Smooth muscle cell (in vitro differentiated cells): ENCODE measurements around the gene IRS2. TPM values are rescaled to one million over a fixed set of nuclear protein-coding genes. Genes with fewer than 3 reads are reported as not detected.

Experiments
- DNase-seq: peaks from one replicate; lab custom pipeline; 2025; ENCODE audit not compliant: unreplicated experiment; lab: John Stamatoyannopoulos, UW
- H2AFZ ChIP-seq: fragments of 200-600 bp; sonication (generic); 2 replicates; pipeline ENCODE4 v1.6.0; 2016; ENCODE audit warnings: antibody characterized with exemption, low read depth, mild to moderate bottlenecking
- H3F3A ChIP-seq: fragments of 200-600 bp; sonication (generic); 2 replicates; pipeline ENCODE4 v1.6.0; 2017; ENCODE audit warnings: antibody characterized with exemption, low read depth
- H3K27ac ChIP-seq: fragments of 200-600 bp; sonication (generic); 2 replicates; pipeline ENCODE4 v1.5.1; 2016; ENCODE audit warnings: low read depth, mild to moderate bottlenecking
- H3K27me3 ChIP-seq: fragments of 200-600 bp; sonication (generic); 2 replicates; pipeline ENCODE4 v1.6.1; 2016; ENCODE audit warnings: low read depth, mild to moderate bottlenecking
- H3K36me3 ChIP-seq: fragments of 200-600 bp; sonication (generic); 2 replicates; pipeline ENCODE4 v1.5.1; 2016; ENCODE audit warnings: low read depth
- H3K4me1 ChIP-seq: fragments of 200-600 bp; sonication (generic); 2 replicates; pipeline ENCODE4 v1.5.1; 2016; ENCODE audit warnings: low read depth
- H3K4me2 ChIP-seq: fragments of 200-600 bp; sonication (generic); 2 replicates; pipeline ENCODE4 v1.6.0; 2016; ENCODE audit warnings: mild to moderate bottlenecking
- H3K4me3 ChIP-seq: fragments of 200-600 bp; sonication (generic); 2 replicates; pipeline ENCODE4 v1.5.1; 2016; ENCODE audit warnings: mild to moderate bottlenecking
- H3K79me2 ChIP-seq: fragments of 200-600 bp; sonication (generic); 2 replicates; pipeline ENCODE4 v1.6.0; 2016; ENCODE audit warnings: low read depth, mild to moderate bottlenecking
- H3K9ac ChIP-seq: fragments of 200-600 bp; sonication (generic); 2 replicates; pipeline ENCODE4 v1.6.0; 2016; ENCODE audit warnings: low read depth
- H3K9me3 ChIP-seq: fragments of 200-600 bp; sonication (generic); replicated peaks from 2 replicates; pipeline ENCODE4 v1.5.1; 2016; ENCODE audit warnings: low read depth
- H4K20me1 ChIP-seq: fragments of 200-600 bp; sonication (generic); 2 replicates; pipeline ENCODE4 v1.6.0; 2016; ENCODE audit warnings: low read depth
- CTCF ChIP-seq: fragments of 200-600 bp; sonication (generic); IDR thresholded peaks from 2 replicates; pipeline ENCODE4 v1.5.1; 2017; ENCODE audit warnings: borderline replicate concordance, mild to moderate bottlenecking, antibody characterized with exemption; ENCODE audit not compliant: insufficient read depth, poor library complexity, severe bottlenecking
- WGBS: methylation state at CpG from one replicate; pipeline ENCODE4 v1.1.7; 2016; ENCODE audit warnings: low lambda C conversion rate; 5-methylcytosine and 5-hydroxymethylcytosine counted together
- polyA plus RNA-seq: library from polyadenylated mRNA; unstranded; fragments of >200 nt; fragmentation: Nextera tagmentation; extraction: Ambion mirVana; gene quantifications from 2 replicates; pipeline ENCODE4 v1.2.1, GENCODE V29; 2016
- total RNA-seq: library from RNA; depleted of rRNA; stranded (reverse); fragments of >200 nt; gene quantifications from 2 replicates; pipeline ENCODE4 v1.2.3, GENCODE V29; 2014

The IRS2 gene
- total and polyA plus RNA-seq, 2 experiments from 2014 or later, result 0.90 to 1.7 TPM

GRCh38 chr13:109790086-109790485 is 3.7 kb upstream of the IRS2 start:
- WGBS, result 63% methylated on average over 1 of the region's 1 CpG
- Histone ChIP-seq H3K4me3 (no peak overlapping the region), H3K4me1 (no peaks in the 10 kb centered on the region), H3K27me3 (peaks cover 8% of the 10 kb centered on the region), H3K9me3 (no peaks in the 10 kb centered on the region), H3K36me3 (no peaks in the 10 kb centered on the region), H3K27ac (no peak overlapping the region), H3K9ac (no peak overlapping the region), H3F3A (peaks cover 3% of the 10 kb centered on the region), H3K4me2 (no peak overlapping the region), H3K79me2 (no peaks in the 10 kb centered on the region), H2AFZ (no peak overlapping the region), H4K20me1 (no peaks in the 10 kb centered on the region)
- no peak for DNase-seq
- TF ChIP-seq CTCF, result no peak

GRCh38 chr13:109789262-109789661 is 2.9 kb upstream of the IRS2 start:
- Histone ChIP-seq H3K36me3 (no peaks in the 10 kb centered on the region), H3K4me3 (no peak overlapping the region), H3K27ac (no peak overlapping the region), H3K27me3 (peaks cover 11% of the 10 kb centered on the region), H4K20me1 (no peaks in the 10 kb centered on the region), H3K9ac (no peak overlapping the region), H3K4me2 (no peak overlapping the region), H2AFZ (no peak overlapping the region), H3K9me3 (no peaks in the 10 kb centered on the region), H3K79me2 (no peaks in the 10 kb centered on the region), H3K4me1 (no peaks in the 10 kb centered on the region), H3F3A (peaks cover 3% of the 10 kb centered on the region)
- WGBS, result 77% methylated on average over 2 of the region's 2 CpGs
- no peak for DNase-seq
- no peak for TF ChIP-seq CTCF

DNA sequence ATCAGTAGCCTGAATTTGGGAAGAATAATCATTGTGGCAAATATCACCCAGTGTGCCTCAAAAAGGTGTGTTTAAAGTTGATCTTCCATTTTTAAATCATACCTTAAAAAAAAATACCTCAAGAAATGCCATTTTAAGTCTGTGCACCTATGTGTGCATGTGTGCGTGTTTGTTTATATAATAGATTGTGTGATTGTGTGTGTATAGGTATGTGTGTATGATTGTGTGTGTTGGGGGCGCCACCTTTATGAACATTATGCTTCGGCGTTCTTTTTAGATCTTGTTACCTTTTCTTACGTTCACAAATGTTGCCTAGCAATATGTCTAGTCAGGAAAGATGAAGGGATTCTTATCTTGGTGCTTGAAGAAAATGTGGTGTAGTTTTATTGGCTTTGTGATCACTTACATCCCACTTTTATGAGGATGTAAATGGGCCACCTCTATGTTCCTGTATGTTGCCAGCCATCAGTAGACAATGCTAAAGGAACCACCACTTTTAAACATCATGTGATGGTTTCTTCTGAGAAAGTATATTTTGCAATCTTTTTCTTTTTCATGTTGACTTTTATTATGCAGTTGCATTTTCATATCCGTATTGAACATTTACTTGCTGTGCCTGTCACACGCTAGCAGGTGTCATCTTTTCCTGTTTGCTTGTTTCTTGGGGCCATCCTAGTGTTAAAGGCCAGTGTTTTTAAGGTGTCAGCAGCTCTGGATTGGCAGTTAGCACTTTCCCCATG is 2.2 kb upstream of the IRS2 start:
- no peak for DNase-seq
- peaks cover 18% of the 10 kb centered on the region for H3K27me3 ChIP-seq
- TF ChIP-seq CTCF, result no peak
- no peak overlapping the region for H2AFZ ChIP-seq
- H3K9me3 ChIP-seq, result no peaks in the 10 kb centered on the region
- H3K4me1 ChIP-seq, result no peaks in the 10 kb centered on the region
- no peaks in the 10 kb centered on the region for H4K20me1 ChIP-seq
- H3K27ac ChIP-seq, result no peak overlapping the region
- no peaks in the 10 kb centered on the region for H3K36me3 ChIP-seq
- H3K4me3 ChIP-seq, result no peak overlapping the region
- H3K79me2 ChIP-seq, result no peaks in the 10 kb centered on the region
- peaks cover 3% of the 10 kb centered on the region for H3F3A ChIP-seq
- 93% methylated on average over 7 of the region's 7 CpGs for WGBS
- no peak overlapping the region for H3K4me2 ChIP-seq
- no peak overlapping the region for H3K9ac ChIP-seq
